HG02943 (cell line): Measurements from ENCODE around the gene CSPG4.
"Not testable (repeated sequence)": the region's sequence is repeated elsewhere in the genome, so short reads cannot be mapped to it uniquely, and the experiment has no call there.

Source experiments
- ATAC-seq: cut with Tn5 transposase; IDR thresholded peaks from one replicate; pipeline ENCODE4 v1.9.1; 2021; ENCODE audit warnings: mild to moderate bottlenecking, low read depth, moderate library complexity; ENCODE audit not compliant: unreplicated experiment

Gene CSPG4

GRCh38 chr15:75725719-75726607 lies 13.3 kb upstream of the CSPG4 start:
- ATAC-seq = no peak

- no peak for ATAC-seq
Measured at GRCh38 chr15:75725006-75725718, 12.5 kb upstream of the CSPG4 start.

- no peak for ATAC-seq
Measured at GRCh38 chr15:75723847-75724660, 11.4 kb upstream of the CSPG4 start.

- ATAC-seq = no peak
Measured at GRCh38 chr15:75723171-75723846, 10.7 kb upstream of the CSPG4 start.

- ATAC-seq = no peak
Measured at GRCh38 chr15:75721923-75722870, 9.5 kb upstream of the CSPG4 start.

GRCh38 chr15:75721480-75721922 lies 8.9 kb upstream of the CSPG4 start:
- ATAC-seq = no peak

GRCh38 chr15:75720787-75721479 lies 8.3 kb upstream of the CSPG4 start:
- ATAC-seq = no peak

DNA sequence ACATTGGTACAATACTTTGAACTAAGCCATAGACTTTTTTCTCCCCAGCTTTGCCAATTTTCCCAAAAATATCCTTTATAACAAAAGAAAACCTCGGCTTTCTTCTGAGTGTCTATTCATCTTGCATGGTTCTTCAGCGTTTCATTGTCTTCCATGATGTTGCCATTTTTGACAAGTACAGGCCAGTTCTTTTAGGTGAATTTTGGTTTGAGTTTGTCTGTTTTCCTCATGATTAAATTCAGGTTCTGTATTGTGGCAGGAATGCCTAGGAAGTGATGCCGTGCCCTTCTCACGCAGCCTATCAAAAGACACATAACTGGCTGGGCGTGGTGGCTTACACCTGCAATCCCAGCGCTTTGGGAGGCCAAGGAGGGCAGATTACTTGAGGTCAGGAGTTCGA lies 7.6 kb upstream of the CSPG4 start:
- ATAC-seq = no peak

GRCh38 chr15:75718328-75718727 lies 5.7 kb upstream of the CSPG4 start:
- no peak for ATAC-seq

DNA sequence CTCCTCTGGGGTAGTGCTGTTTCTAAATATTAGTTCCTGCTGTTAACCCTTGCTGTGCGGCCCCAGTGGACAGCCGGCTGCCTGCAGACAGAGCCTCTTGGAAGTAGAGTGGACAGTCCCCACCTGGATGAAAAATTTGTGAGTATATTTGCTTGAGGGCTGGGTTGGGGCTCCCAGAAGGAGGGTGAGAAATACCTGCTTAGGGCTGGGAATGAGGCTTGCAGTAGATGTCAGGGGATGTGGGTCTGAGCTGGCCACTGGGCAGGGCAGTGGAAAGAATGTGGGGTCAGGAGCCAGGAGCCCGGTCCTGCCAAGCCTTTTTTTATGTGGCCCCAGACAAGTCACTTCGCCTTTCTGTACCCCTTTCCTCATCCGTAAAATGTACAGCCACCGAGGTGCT lies 4.4 kb upstream of the CSPG4 start:
- not testable (repeated sequence) for ATAC-seq

DNA sequence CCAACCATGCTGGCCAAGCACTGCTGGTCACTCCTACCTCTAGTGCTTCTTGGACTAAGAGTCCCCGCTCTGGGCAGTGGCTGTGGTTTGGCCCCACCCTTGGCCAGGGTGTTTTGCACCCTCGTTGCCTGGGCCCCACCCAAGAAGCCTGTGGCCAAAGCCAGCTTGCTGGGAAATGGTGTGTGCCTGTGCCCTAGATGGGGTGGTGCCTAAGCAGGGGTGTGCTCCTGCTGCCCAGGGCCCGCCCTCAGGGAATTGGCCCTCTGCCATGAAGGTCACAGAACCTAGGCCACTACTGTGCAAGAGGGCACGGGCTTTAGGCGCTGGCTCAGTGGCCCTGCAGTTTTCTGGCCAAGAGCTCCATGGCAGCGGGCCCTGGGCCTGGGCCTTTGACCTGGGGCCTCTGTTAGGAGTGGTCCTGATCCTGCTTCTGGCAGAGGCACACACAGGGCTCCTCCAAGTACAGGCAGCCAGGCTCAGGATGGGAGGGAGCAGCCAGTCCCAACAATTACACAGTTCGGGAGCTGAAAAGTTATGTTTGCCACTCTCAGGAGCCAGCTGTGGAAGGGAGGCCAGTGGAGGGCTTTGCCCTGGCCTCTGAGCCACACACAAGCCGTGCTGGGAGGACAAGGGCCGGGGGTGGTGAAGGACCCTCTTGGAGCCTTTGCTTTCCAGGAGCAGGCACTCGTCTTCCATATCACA lies 3.8 kb upstream of the CSPG4 start:
- not testable (repeated sequence) for ATAC-seq

- not testable (repeated sequence) for ATAC-seq
Measured at GRCh38 chr15:75715312-75715832, 2.7 kb upstream of the CSPG4 start.

DNA sequence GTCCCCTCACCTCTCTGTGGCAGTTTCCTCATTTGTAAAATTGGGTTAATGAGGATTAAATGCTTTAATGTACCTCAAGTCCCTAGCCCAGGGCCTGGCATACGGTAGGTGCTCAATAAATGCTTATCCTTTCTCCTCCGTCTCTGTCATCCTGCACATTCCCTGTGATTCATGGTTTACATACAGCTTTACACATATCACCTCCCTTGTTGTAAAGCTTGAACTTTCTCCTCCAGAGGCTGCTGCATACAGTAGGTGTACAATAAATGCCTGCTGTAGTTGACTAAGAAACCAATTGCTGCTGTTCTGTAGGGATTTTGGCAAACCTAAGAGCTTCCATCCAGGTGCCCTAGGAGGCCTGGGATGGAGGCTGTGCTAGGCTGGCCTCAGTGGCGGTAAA lies 1.5 kb upstream of the CSPG4 start:
- no peak for ATAC-seq

DNA sequence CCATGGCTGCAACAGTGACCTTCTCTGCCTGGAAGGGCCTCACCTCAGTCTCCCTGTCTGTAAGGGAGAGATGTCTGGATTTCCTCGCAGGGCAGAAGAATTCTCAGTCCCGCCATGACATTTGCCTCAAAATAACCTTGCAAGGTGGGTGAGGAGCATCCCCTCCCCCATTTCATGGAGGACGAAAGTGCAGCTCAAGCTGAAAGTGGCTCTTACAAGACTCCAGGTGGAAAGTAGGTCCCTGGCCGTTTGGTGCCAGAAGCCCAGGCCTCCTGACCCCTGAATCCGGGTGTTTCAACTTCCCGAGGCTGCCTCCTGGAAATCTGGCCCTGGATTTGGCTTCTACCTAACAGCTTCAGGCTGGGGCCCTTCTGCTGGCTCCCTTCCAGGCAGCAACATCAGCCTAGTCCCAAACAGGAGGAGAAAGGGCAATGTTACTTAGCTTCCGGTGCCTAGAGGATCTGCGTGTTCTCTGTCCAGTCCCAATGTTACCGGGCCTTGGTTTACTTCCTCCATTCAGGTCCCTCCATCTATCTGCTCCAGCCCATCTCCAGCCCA lies 769 bp upstream of the CSPG4 start:
- no peak for ATAC-seq

GRCh38 chr15:75711495-75711894 lies 1.2 kb downstream of the CSPG4 start:
- ATAC-seq = not testable (repeated sequence)

- not testable (repeated sequence) for ATAC-seq
Measured at GRCh38 chr15:75710874-75711273, 1.8 kb downstream of the CSPG4 start.

DNA sequence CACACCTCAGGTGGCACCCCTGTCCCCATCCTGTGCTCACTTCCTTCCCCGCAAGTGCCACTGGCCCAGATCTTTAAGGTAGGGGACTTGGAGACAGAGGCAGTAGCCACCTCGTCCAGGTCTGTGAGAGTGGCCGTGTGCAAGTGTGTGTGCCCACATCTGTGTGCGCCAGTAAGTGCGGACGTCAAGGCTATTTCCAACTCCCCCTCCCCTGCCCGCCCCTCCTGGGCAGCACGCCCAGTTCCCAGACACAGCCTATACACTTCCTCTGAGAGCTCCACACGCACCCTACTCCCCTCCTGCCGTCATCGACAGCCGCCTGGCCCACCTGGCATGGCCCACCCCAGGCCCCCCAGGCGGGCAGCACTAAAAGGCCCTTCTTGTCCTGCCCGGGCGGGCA lies 3.2 kb downstream of the CSPG4 start:
- ATAC-seq = not testable (repeated sequence)

DNA sequence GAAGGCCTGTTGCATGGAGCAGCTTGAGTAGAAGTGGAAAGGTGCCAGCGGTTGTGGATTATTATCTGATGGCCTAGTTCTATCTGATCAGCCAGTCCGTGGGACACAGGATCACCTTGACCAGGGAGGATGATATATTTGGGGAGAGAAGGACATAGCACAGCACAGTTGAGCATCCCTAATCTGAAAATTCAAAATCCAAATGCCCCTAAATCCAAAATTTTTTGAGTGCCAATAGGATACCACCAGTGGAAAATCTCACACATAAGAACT lies 6.0 kb downstream of the CSPG4 start:
- no peak for ATAC-seq
